ENCODE results near the gene ATP5PD. TPM values are rescaled to one million over a fixed set of nuclear protein-coding genes. Genes with fewer than 3 reads are reported as not detected.

Gene ATP5PD
- total RNA-seq, 4 donors from 2014 or later = 171 to 241 (median 220) TPM

- 79 to 84% methylated on average over 10 of the region's 10 CpGs for WGBS, 2 donors
- no peak overlapping the region for H3K4me3 ChIP-seq
- H3K27ac ChIP-seq = peak overlapping the region in 3 of 4 donors; percentile 70 to 76 (median 73)
- H3K9me3 ChIP-seq = no peaks in the 10 kb centered on the region
- H3K36me3 ChIP-seq = no peaks in the 10 kb centered on the region
- no peaks in the 10 kb centered on the region for H3K27me3 ChIP-seq
- peaks cover 0 to 78% (median 50%) of the 10 kb centered on the region in 4 donors for H3K4me1 ChIP-seq
- no peak for TF ChIP-seq EP300 (IDR thresholded peaks at IDR 0.05)
- TF ChIP-seq POLR2A (IDR thresholded peaks at IDR 0.05) = no peak
- no peak for TF ChIP-seq CTCF (IDR thresholded peaks at IDR 0.05)
- no peak for DNase-seq (ENCODE audit: low spot score in 2 of 2)
Measured at GRCh38 chr17:75091855-75092327, 45.1 kb upstream of the ATP5PD start.

DNA sequence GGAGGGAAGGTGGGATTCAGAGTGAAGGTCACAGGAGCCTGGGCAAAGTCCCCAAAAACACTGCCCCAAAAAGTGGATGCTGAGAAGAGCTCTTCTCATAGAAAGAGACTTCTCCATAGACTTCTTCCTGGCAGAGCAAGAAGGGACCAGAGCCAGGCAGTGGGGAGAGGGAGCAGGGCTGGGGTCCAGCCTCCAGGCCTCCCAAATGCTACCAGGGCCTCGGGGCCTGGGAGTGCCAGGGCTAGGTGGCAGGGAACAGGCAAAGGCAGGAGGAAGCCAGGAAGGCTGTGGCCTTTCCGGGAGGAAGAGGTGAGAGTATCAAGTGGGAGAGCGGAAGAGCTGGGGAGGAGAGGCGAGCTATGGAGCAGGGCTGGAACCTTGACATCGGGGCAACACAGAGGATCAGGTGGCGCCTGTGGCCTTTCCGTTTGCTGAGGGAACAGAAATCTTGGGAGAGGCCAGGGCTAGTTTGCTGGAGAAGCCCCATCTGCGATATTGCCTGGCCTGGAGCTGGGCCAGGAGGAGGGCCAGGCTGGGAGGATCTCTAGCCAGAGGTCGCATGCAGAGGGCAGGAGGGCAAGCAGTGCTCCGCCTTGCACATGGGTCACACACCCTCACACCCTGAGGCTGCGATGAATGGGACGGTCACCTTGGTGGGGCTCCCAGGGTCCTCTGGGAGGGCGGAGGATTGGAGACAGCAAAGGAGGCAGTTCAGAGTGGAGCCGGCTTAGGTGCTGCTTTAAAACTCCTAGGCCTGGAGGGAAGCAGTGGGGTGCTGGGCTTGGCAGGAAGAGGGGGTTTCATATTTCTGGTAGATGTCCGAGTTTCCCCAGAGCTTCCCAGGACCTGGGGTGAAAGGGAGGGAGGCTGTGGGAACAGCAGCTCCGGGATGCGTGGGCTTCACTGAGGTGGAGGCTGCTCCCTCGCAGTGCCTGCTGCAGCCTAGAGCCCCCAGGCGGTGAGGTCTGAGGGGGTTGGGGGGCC lies 44.4 kb upstream of the ATP5PD start:
- 41 to 48% methylated on average over 18 to 19 of the region's 19 CpGs for WGBS, 2 donors
- H3K27me3 ChIP-seq = no peaks in the 10 kb centered on the region
- TF ChIP-seq EP300 (IDR thresholded peaks at IDR 0.05) = peak in 1 of 2 donors; percentile 4
- no peak for TF ChIP-seq CTCF (IDR thresholded peaks at IDR 0.05)
- DNase-seq (ENCODE audit: low spot score in 2 of 2) = no peak
- H3K9me3 ChIP-seq = no peaks in the 10 kb centered on the region
- no peak overlapping the region for H3K4me3 ChIP-seq
- no peaks in the 10 kb centered on the region for H3K36me3 ChIP-seq
- peak overlapping the region in 3 of 4 donors; percentile 73 to 80 (median 76) for H3K27ac ChIP-seq
- peaks cover 0 to 77% (median 47%) of the 10 kb centered on the region in 4 donors for H3K4me1 ChIP-seq

GRCh38 chr17:75088465-75089417 lies 42.0 kb upstream of the ATP5PD start:
- Histone ChIP-seq H3K4me3 (peak overlapping the region; percentile 41 to 66 (median 52)), H3K27ac (peak overlapping the region; percentile 38 to 89 (median 84)), H3K36me3 (no peaks in the 10 kb centered on the region), H3K27me3 (no peaks in the 10 kb centered on the region), H3K9me3 (no peaks in the 10 kb centered on the region), H3K4me1 (peaks cover 0 to 68% (median 40%) of the 10 kb centered on the region in 4 donors)
- 72 to 78% methylated on average over 11 of the region's 11 CpGs for WGBS, 2 donors
- no peak for TF ChIP-seq EP300 (IDR thresholded peaks at IDR 0.05)
- TF ChIP-seq POLR2A (IDR thresholded peaks at IDR 0.05) = no peak
- no peak for TF ChIP-seq CTCF (IDR thresholded peaks at IDR 0.05)
- DNase-seq (ENCODE audit: low spot score in 2 of 2) = no peak

DNA sequence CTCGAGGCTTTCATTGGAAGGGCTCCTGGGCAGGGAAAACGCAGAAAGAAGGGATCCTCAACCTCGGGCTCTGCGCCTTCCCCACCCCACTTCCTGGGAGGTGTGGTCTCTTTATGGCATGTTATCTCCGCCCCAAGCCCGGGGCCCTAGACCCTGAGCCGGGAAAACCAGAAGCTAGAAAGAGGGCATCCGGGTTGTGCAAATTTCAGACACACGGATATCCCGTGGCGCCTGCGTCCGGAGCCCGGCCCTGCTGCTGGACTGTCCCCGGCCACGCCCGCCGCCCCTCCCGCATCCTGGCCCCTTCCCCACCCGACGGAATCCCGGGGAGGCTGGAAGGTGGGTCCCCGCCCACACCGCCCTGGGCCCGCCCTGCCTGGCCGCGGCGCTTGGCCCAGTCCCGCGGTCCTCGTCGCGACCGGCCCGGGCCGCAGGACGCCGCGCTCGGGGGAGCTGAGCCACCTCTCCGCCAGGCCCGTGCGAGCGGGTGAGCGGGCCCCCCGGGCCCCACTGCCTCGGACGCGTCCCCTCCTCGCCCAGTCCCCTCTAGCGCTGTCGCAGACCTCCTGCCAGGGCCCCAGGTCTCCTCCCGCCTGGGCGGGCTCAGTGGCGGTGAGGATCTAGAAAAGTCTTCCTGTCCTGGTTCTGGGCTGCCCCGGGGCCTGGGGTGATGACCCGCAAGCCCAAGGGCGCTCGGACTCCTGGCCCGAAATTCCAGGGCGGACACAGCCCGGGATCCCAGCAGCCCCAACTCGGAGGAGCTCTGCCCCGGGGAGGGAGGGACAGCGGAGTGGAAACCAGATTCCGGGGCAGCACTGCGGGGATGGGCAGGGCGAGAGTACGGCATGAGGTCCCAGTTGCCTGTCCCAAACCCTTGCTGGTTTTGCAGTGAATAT lies 41.0 kb upstream of the ATP5PD start, which contains the start of gene SLC16A5:
Gene SLC16A5 (plus strand): TSS at position 397 of the 896 bp plus-strand sequence. CDS start 5,683 bp downstream, outside the sequence.
- TF ChIP-seq CTCF (IDR thresholded peaks at IDR 0.05) (no peak), EP300 (IDR thresholded peaks at IDR 0.05) (peak in 1 of 2 donors; percentile 73), POLR2A (IDR thresholded peaks at IDR 0.05) (peak; percentile 8 to 20)
- H3K27ac ChIP-seq = peak within 1 kb of the TSS; percentile 39 to 89 (median 84)
- peak; percentile 62 to 65 for DNase-seq (ENCODE audit: low spot score in 2 of 2)
- H3K27me3 ChIP-seq = no peaks in the 10 kb centered on the region
- H3K4me1 ChIP-seq = peaks cover 0 to 63% (median 33%) of the 10 kb centered on the region in 4 donors
- H3K9me3 ChIP-seq = no peaks in the 10 kb centered on the region
- no peaks in the 10 kb centered on the region for H3K36me3 ChIP-seq
- 10 to 12% methylated on average over 22 to 34 of the region's 69 CpGs for WGBS, 2 donors
- peak within 1 kb of the TSS; percentile 41 to 66 (median 52) for H3K4me3 ChIP-seq
